MG63 (cell line): ENCODE data around the gene AJAP1. TPM values are rescaled to one million over a fixed set of nuclear protein-coding genes. Genes with fewer than 3 reads are reported as not detected.

Experiments
- DNase-seq: peaks from one replicate; pipeline ENCODE4 v3.0.0-alpha.2; 2020
- H3K27me3 ChIP-seq: fragments of 250-450 bp; sonication (Bioruptor Pico); 2 replicates; pipeline ENCODE4 v1.5.1; 2020; ENCODE audit warnings: mild to moderate bottlenecking, moderate library complexity
- H3K36me3 ChIP-seq: fragments of 250-450 bp; sonication (Bioruptor Pico); 2 replicates; pipeline ENCODE4 v1.5.1; 2020; ENCODE audit warnings: mild to moderate bottlenecking, moderate library complexity
- H3K4me3 ChIP-seq: fragments of 250-450 bp; sonication (Bioruptor Pico); 2 replicates; pipeline ENCODE4 v1.5.1; 2020; ENCODE audit warnings: mild to moderate bottlenecking, moderate library complexity
- H3K9me3 ChIP-seq: fragments of 250-450 bp; sonication (Bioruptor Pico); 2 replicates; pipeline ENCODE4 v1.5.1; 2020; ENCODE audit warnings: mild to moderate bottlenecking, moderate library complexity
- total RNA-seq: library from RNA; depleted of rRNA; stranded (reverse); fragments of >200 nt; shearing (Covaris generic); gene quantifications from 2 replicates; pipeline ENCODE4 v1.2.3, GENCODE V29; 2014; ENCODE audit warnings: low replicate concordance

The AJAP1 gene
- total RNA-seq, 1 experiment from 2014 or later = not detected

- no peaks in the 10 kb centered on the region for H3K9me3 ChIP-seq
- no peak for DNase-seq
- H3K27me3 ChIP-seq = no peaks in the 10 kb centered on the region
- no peaks in the 10 kb centered on the region for H3K36me3 ChIP-seq
- H3K4me3 ChIP-seq = no peak overlapping the region
Measured at GRCh38 chr1:4626061-4626460, 28.3 kb upstream of the AJAP1 start.

GRCh38 chr1:4626560-4627319 lies 27.7 kb upstream of the AJAP1 start:
- Histone ChIP-seq H3K9me3 (no peaks in the 10 kb centered on the region), H3K27me3 (no peaks in the 10 kb centered on the region), H3K36me3 (no peaks in the 10 kb centered on the region), H3K4me3 (no peak overlapping the region)
- no peak for DNase-seq

GRCh38 chr1:4627353-4627752 lies 27.1 kb upstream of the AJAP1 start:
- H3K27me3 ChIP-seq = no peaks in the 10 kb centered on the region
- H3K9me3 ChIP-seq = no peaks in the 10 kb centered on the region
- no peak overlapping the region for H3K4me3 ChIP-seq
- H3K36me3 ChIP-seq = no peaks in the 10 kb centered on the region
- no peak for DNase-seq

- Histone ChIP-seq H3K36me3 (no peaks in the 10 kb centered on the region), H3K27me3 (no peaks in the 10 kb centered on the region), H3K9me3 (no peaks in the 10 kb centered on the region), H3K4me3 (no peak overlapping the region)
- DNase-seq = no peak
Measured at GRCh38 chr1:4628992-4629391, 25.4 kb upstream of the AJAP1 start.

GRCh38 chr1:4630561-4630960 lies 23.8 kb upstream of the AJAP1 start:
- Histone ChIP-seq H3K36me3 (no peaks in the 10 kb centered on the region), H3K9me3 (no peaks in the 10 kb centered on the region), H3K27me3 (no peaks in the 10 kb centered on the region), H3K4me3 (no peak overlapping the region)
- no peak for DNase-seq

GRCh38 chr1:4631321-4631720 lies 23.1 kb upstream of the AJAP1 start:
- no peaks in the 10 kb centered on the region for H3K27me3 ChIP-seq
- no peak for DNase-seq
- no peaks in the 10 kb centered on the region for H3K9me3 ChIP-seq
- no peak overlapping the region for H3K4me3 ChIP-seq
- H3K36me3 ChIP-seq = no peaks in the 10 kb centered on the region

- no peaks in the 10 kb centered on the region for H3K9me3 ChIP-seq
Measured at GRCh38 chr1:4633346-4633745, 21.1 kb upstream of the AJAP1 start.

GRCh38 chr1:4634156-4634792 lies 20.1 kb upstream of the AJAP1 start:
- no peak for DNase-seq
- no peak overlapping the region for H3K4me3 ChIP-seq
- H3K27me3 ChIP-seq = no peaks in the 10 kb centered on the region
- no peaks in the 10 kb centered on the region for H3K9me3 ChIP-seq
- H3K36me3 ChIP-seq = no peaks in the 10 kb centered on the region

More at GRCh38 chr1:4633346-4633745, 21.1 kb upstream of the AJAP1 start:
- H3K27me3 ChIP-seq = no peaks in the 10 kb centered on the region
- H3K36me3 ChIP-seq = no peaks in the 10 kb centered on the region
- H3K4me3 ChIP-seq = no peak overlapping the region
- DNase-seq = no peak

GRCh38 chr1:4634793-4635406 lies 19.5 kb upstream of the AJAP1 start:
- Histone ChIP-seq H3K4me3 (no peak overlapping the region), H3K27me3 (no peaks in the 10 kb centered on the region), H3K9me3 (no peaks in the 10 kb centered on the region), H3K36me3 (no peaks in the 10 kb centered on the region)
- DNase-seq = no peak

GRCh38 chr1:4636186-4636585 lies 18.2 kb upstream of the AJAP1 start:
- DNase-seq = no peak
- Histone ChIP-seq H3K27me3 (no peaks in the 10 kb centered on the region), H3K9me3 (no peaks in the 10 kb centered on the region), H3K36me3 (no peaks in the 10 kb centered on the region), H3K4me3 (no peak overlapping the region)

GRCh38 chr1:4636644-4637380 lies 17.6 kb upstream of the AJAP1 start:
- no peak overlapping the region for H3K4me3 ChIP-seq
- DNase-seq = no peak
- H3K36me3 ChIP-seq = no peaks in the 10 kb centered on the region
- H3K9me3 ChIP-seq = no peaks in the 10 kb centered on the region
- no peaks in the 10 kb centered on the region for H3K27me3 ChIP-seq

- Histone ChIP-seq H3K4me3 (no peak overlapping the region), H3K27me3 (no peaks in the 10 kb centered on the region), H3K36me3 (no peaks in the 10 kb centered on the region), H3K9me3 (no peaks in the 10 kb centered on the region)
- DNase-seq = no peak
Measured at GRCh38 chr1:4637616-4638344, 16.6 kb upstream of the AJAP1 start.

- Histone ChIP-seq H3K27me3 (0 out of 2 replicates have a peak, but pooled peaks cover under 1% of the 10 kb centered on the region), H3K36me3 (no peaks in the 10 kb centered on the region), H3K4me3 (no peak overlapping the region), H3K9me3 (no peaks in the 10 kb centered on the region)
- no peak for DNase-seq
Measured at GRCh38 chr1:4638345-4638729, 16.1 kb upstream of the AJAP1 start.

GRCh38 chr1:4640931-4641330 lies 13.5 kb upstream of the AJAP1 start:
- DNase-seq = no peak
- Histone ChIP-seq H3K9me3 (no peaks in the 10 kb centered on the region), H3K4me3 (no peak overlapping the region), H3K27me3 (0 out of 2 replicates have a peak, but pooled peaks cover 2% of the 10 kb centered on the region), H3K36me3 (no peaks in the 10 kb centered on the region)

GRCh38 chr1:4647391-4647790 lies 7.0 kb upstream of the AJAP1 start:
- DNase-seq = no peak
- 0 out of 2 replicates have a peak, but pooled peaks cover 2% of the 10 kb centered on the region for H3K27me3 ChIP-seq
- H3K36me3 ChIP-seq = no peaks in the 10 kb centered on the region
- H3K4me3 ChIP-seq = no peak overlapping the region
- H3K9me3 ChIP-seq = no peaks in the 10 kb centered on the region

- Histone ChIP-seq H3K4me3 (no peak overlapping the region), H3K36me3 (no peaks in the 10 kb centered on the region), H3K27me3 (no peaks in the 10 kb centered on the region; the same call in 1 of the 2 replicates), H3K9me3 (no peaks in the 10 kb centered on the region)
- no peak for DNase-seq
Measured at GRCh38 chr1:4648657-4649056, 5.8 kb upstream of the AJAP1 start.
